ENCODE results near the gene CGN.

The CGN gene

GRCh38 chr1:151546011-151546925 lies 35.1 kb downstream of the CGN start:
- no peak for DNase-seq (ENCODE audit: low read depth, low spot score)

- DNase-seq (ENCODE audit: low read depth, low spot score) = peak; percentile 97
Measured at GRCh38 chr1:151547119-151547899, 36.1 kb downstream of the CGN start.

GRCh38 chr1:151547900-151548230 lies 36.7 kb downstream of the CGN start:
- DNase-seq (ENCODE audit: low read depth, low spot score) = no peak

- no peak for DNase-seq (ENCODE audit: low read depth, low spot score)
Measured at GRCh38 chr1:151549199-151549598, 38.0 kb downstream of the CGN start.

GRCh38 chr1:151553659-151554058 lies 42.5 kb downstream of the CGN start:
- peak; percentile 57 for DNase-seq (ENCODE audit: low read depth, low spot score)

GRCh38 chr1:151556052-151556451 lies 44.9 kb downstream of the CGN start:
- no peak for DNase-seq (ENCODE audit: low read depth, low spot score)

- DNase-seq (ENCODE audit: low read depth, low spot score) = no peak
Measured at GRCh38 chr1:151562661-151563060, 51.5 kb downstream of the CGN start.

- no peak for DNase-seq (ENCODE audit: low read depth, low spot score)
Measured at GRCh38 chr1:151563376-151563775, 52.2 kb downstream of the CGN start.

- DNase-seq (ENCODE audit: low read depth, low spot score) = no peak
Measured at GRCh38 chr1:151565502-151566189, 54.5 kb downstream of the CGN start.

GRCh38 chr1:151568626-151569088 lies 57.5 kb downstream of the CGN start:
- no peak for DNase-seq (ENCODE audit: low read depth, low spot score)

- DNase-seq (ENCODE audit: low read depth, low spot score) = no peak
Measured at GRCh38 chr1:151570819-151571218, 59.6 kb downstream of the CGN start.

- DNase-seq (ENCODE audit: low read depth, low spot score) = peak; percentile 41
Measured at GRCh38 chr1:151574575-151575529, 63.7 kb downstream of the CGN start.

GRCh38 chr1:151577173-151577572 lies 66.0 kb downstream of the CGN start:
- DNase-seq (ENCODE audit: low read depth, low spot score) = no peak

- DNase-seq (ENCODE audit: low read depth, low spot score) = no peak
Measured at GRCh38 chr1:151578941-151579340, 67.8 kb downstream of the CGN start.

- DNase-seq (ENCODE audit: low read depth, low spot score) = peak; percentile 29
Measured at GRCh38 chr1:151579436-151580225, 68.4 kb downstream of the CGN start.

GRCh38 chr1:151581451-151581850 lies 70.3 kb downstream of the CGN start:
- no peak for DNase-seq (ENCODE audit: low read depth, low spot score)

- no peak for DNase-seq (ENCODE audit: low read depth, low spot score)
Measured at GRCh38 chr1:151581921-151582320, 70.7 kb downstream of the CGN start.

GRCh38 chr1:151583796-151584195 lies 72.6 kb downstream of the CGN start:
- DNase-seq (ENCODE audit: low read depth, low spot score) = no peak

GRCh38 chr1:151584278-151584677 lies 73.1 kb downstream of the CGN start:
- no peak for DNase-seq (ENCODE audit: low read depth, low spot score)

- no peak for DNase-seq (ENCODE audit: low read depth, low spot score)
Measured at GRCh38 chr1:151584780-151585179, 73.6 kb downstream of the CGN start.

Measured in astrocyte of the hippocampus (primary cell).